GM19395 (cell line): ENCODE results near the gene NKTR.

Experiments used
- ATAC-seq: cut with Tn5 transposase; IDR thresholded peaks from one replicate; pipeline ENCODE4 v1.9.1; 2021; ENCODE audit warnings: mild to moderate bottlenecking, moderate library complexity; ENCODE audit not compliant: unreplicated experiment

Gene NKTR

GRCh38 chr3:42678447-42678846, 78.0 kb downstream of the NKTR start:
- no peak for ATAC-seq

- ATAC-seq: no peak
Measured at GRCh38 chr3:42680271-42680670, 79.8 kb downstream of the NKTR start.

- ATAC-seq: no peak
Measured at GRCh38 chr3:42680806-42681205, 80.3 kb downstream of the NKTR start.

GRCh38 chr3:42681361-42682038, 81.0 kb downstream of the NKTR start:
- no peak for ATAC-seq

GRCh38 chr3:42682301-42683070, 82.0 kb downstream of the NKTR start:
- no peak for ATAC-seq

GRCh38 chr3:42683875-42684598, 83.6 kb downstream of the NKTR start:
- ATAC-seq: no peak

- no peak for ATAC-seq
Measured at GRCh38 chr3:42684632-42685362, 84.3 kb downstream of the NKTR start.

- ATAC-seq: no peak
Measured at GRCh38 chr3:42685363-42685881, 84.9 kb downstream of the NKTR start, which contains the start of gene KLHL40. TSS of gene KLHL40 (plus strand) at chr3:42685537. CDS start at chr3:42685619, 82 bp downstream.

GRCh38 chr3:42685891-42686820, 85.7 kb downstream of the NKTR start:
- ATAC-seq: no peak

GRCh38 chr3:42686832-42687650, 86.6 kb downstream of the NKTR start:
- no peak for ATAC-seq

GRCh38 chr3:42688016-42688415, 87.5 kb downstream of the NKTR start:
- ATAC-seq: no peak

- ATAC-seq: no peak
Measured at GRCh38 chr3:42688487-42689420, 88.3 kb downstream of the NKTR start.

- no peak for ATAC-seq
Measured at GRCh38 chr3:42689421-42690014, 89.0 kb downstream of the NKTR start.

GRCh38 chr3:42690191-42690590, 89.7 kb downstream of the NKTR start:
- ATAC-seq: no peak

GRCh38 chr3:42690766-42691680, 90.5 kb downstream of the NKTR start:
- no peak for ATAC-seq
